Stimulated activated CD8-positive, alpha-beta memory T cell treated with anti-CD3 and anti-CD28 coated beads, Interleukin-2, amount 100 ng/mL, for 1 hour (primary cell): Measurements from ENCODE around the gene SLC1A7.
"Not testable (repeated sequence)": the region's sequence is repeated elsewhere in the genome, so short reads cannot be mapped to it uniquely, and the experiment has no call there.

Experiments used
- DNase-seq, 2 donors: peaks; one replicate each; pipeline ENCODE4 v3.0.0-alpha.2; 2020; ENCODE audit warnings: low read depth in 2 of 2

Gene SLC1A7

GRCh38 chr1:53142226-53142853 lies at the start of gene SLC1A7:
Gene SLC1A7, minus strand, starts transcription at chr1:53142638. Its CDS starts 189 bp downstream, at chr1:53142449.
- DNase-seq: no peak

DNA sequence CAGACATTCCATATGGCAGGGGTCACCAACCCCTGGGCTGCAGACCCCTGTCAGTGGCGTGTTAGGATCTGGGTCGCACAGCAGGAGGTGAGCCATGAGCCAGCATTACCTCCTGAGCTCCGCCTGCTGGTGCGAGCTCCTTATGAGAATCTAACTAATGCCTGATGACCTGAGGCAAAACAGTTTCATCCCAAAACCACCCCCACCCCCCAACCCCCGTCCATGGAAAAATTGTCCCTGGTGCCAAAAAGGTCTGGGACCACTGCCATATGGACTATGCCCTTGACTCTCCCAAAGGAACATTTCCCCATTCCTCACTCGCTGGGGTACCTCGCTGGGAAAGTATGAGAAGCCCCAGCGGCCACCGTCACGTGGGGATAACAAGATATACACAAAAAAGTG lies 47.8 kb upstream of the SLC1A7 start:
- DNase-seq: no peak

- DNase-seq: no peak
Measured at GRCh38 chr1:53189061-53189460, 46.6 kb upstream of the SLC1A7 start.

GRCh38 chr1:53188099-53188498 lies 45.7 kb upstream of the SLC1A7 start:
- no peak for DNase-seq

DNA sequence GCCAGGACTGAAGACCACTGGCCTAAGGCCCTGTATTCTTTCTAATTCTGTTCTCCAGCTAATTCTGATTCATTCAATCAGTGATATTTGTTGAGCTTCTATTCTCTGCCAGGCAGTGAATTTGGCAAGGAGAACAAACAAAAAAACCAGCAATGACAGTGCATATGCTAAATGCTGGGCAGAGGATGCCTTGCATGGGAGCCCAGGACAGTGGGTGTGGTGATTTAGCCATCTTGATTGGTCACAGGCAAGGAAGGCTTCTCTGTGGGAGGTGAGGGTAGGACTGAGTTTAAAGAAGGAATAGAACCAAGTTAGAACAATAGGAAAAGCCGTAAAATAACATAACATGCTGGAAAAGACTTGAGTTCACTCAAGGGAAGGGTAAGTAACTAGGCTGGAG lies 45.0 kb upstream of the SLC1A7 start:
- no peak for DNase-seq

DNA sequence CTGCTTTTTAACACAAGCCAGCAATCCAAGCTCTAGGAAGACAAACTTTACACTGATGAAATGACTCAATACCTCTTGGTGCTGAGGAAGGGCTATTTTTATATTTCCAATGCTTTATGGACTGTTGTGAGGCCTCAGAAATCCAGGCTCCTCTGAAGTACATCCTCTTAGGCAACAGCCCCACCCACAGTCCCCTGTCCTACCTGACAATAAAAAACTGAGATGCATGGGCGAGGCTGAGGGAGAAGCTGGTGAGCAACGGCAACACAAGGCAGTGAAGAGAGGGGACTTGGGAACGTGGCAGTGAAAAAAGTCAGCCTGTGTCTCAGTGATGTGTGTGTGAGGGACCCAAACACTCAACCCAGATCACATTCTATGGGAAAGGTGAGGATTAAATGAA lies 44.1 kb upstream of the SLC1A7 start:
- no peak for DNase-seq

- not testable (repeated sequence) for DNase-seq
Measured at GRCh38 chr1:53185955-53186297, 43.5 kb upstream of the SLC1A7 start.

DNA sequence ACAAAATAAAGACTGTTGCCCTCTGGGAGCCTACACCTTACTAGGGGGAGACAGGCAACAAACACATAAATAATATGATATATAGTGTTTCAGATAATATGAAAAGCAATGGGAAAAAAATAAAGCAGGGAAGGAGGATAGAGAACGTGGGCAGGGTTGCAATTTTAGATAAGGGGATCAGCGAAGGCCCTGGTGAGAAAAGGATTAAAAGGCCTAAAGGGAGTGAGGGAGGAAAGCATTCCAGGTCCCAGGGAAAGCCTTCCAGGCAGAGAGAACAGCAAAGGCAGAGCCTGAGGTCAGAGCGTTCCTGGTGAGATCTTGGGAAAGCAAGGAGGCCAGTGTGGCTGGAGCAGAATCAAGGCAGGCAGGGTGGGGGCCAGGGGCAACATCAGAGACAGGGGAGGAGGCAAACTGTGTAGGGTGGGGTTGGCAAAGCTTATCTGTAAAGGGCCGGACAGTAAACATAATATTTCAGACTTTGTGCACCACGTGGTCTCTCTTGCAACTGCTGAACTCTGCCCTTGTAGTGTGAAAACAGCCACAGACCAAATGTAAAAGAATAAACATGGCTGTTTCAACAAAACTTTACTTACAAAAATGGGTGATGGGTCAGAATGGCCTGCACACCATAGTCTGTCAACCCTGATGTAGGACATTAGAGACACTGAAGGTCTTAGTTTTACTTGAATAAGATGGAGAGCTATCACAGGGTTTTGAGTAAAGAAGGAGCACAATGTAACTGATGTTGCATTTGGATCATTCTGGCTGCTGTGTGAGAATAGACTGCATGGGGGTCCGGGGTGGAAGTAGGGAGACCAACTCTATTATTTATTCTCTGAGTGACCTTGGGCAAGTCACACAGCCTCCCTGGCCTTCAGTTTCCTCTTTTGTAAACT lies 40.9 kb upstream of the SLC1A7 start:
- DNase-seq: no peak

DNA sequence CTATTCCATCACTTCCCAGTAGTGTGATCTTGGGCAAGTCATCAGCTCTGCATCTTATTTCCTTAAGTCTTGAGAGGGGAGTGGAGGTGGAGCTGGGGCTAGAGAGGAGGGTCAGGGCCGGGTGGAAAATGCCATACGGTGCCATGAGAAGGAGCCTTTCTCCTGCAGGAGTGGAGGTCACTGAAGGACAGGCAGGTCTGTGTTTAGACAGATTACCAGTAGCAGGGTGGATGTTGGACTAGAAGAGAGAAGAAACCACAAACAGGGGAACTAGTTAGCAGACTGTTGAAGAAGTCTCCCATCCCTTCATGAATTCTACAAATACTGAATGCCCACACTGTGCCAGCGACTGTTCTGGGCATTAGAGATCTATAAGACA lies 40.3 kb upstream of the SLC1A7 start:
- no peak for DNase-seq

GRCh38 chr1:53182111-53182593 lies 39.7 kb upstream of the SLC1A7 start:
- DNase-seq: peak; percentile 55 to 67

GRCh38 chr1:53180951-53181350 lies 38.5 kb upstream of the SLC1A7 start:
- DNase-seq: no peak

- no peak for DNase-seq
Measured at GRCh38 chr1:53180226-53180625, 37.8 kb upstream of the SLC1A7 start.

GRCh38 chr1:53176452-53177208 lies 34.2 kb upstream of the SLC1A7 start:
- DNase-seq: no peak

GRCh38 chr1:53174971-53175913 lies 32.8 kb upstream of the SLC1A7 start:
- no peak for DNase-seq

GRCh38 chr1:53172426-53173128 lies 30.1 kb upstream of the SLC1A7 start:
- no peak for DNase-seq

- DNase-seq: no peak
Measured at GRCh38 chr1:53166912-53167311, 24.5 kb upstream of the SLC1A7 start.

DNA sequence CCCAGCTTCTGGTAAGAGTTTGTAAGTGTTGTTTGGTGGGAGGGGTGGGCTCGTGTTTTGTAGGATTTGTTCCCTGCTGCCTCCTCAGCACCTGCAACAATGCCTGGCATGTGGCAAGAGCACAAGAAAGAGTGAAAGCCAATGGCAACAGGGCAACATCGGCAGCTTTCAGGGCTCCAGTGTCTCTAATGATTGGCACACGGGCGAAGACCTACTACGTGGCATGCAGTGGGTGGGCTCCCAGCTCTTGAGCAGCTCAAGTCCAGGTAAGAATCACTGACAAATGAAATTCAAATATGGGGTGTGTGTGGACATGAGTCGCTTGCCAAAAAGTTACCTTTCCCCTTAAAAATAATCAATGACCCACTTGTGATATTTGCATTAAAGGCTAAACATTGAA lies 23.9 kb upstream of the SLC1A7 start:
- DNase-seq: no peak

DNA sequence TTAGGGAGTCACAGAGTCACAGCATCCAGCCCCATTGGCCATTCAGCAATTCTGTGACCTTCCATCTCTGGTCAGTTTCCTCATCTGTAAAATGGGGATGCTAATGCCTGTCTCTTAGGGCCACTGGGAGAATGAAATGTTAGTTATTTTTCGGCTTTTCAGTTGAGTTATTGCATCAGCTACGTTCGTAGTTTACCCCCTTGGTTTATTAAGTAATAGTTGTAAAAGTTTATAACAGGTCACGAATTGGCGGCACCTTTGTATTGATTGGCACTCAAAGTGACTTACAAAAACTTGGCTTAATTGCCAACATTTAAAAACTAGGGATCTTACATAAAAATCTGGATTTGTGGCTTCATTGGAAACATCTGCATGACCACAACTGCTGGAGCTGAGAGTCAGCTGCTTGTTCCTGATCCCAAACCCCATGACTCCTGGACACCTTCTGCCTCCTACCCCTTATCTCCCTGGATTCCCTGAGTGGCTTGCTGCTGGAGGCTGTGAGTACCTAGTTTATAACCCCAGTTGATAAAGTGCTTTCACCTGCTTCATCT lies 23.0 kb upstream of the SLC1A7 start:
- DNase-seq: no peak

- no peak for DNase-seq
Measured at GRCh38 chr1:53163291-53163768, 20.9 kb upstream of the SLC1A7 start.

- no peak for DNase-seq
Measured at GRCh38 chr1:53162621-53163020, 20.2 kb upstream of the SLC1A7 start.
